ENCODE measurements around the gene CDK2. TPM values are rescaled to one million over a fixed set of nuclear protein-coding genes. Genes with fewer than 3 reads are reported as not detected.

Gene CDK2
- total RNA-seq, 1 donor from 2014 or later: 62.0 TPM

GRCh38 chr12:56017181-56017580 is 50.6 kb downstream of the CDK2 start:
- no peak overlapping the region for H3K4me3 ChIP-seq (ENCODE audit: low read depth, low read length)
- no peak for DNase-seq (ENCODE audit: low read depth)
- TF ChIP-seq CTCF (conservative IDR thresholded peaks at IDR 0.05; ENCODE audit: low read depth, low read length): no peak

- TF ChIP-seq CTCF (conservative IDR thresholded peaks at IDR 0.05; ENCODE audit: low read depth, low read length): no peak
- no peak overlapping the region for H3K4me3 ChIP-seq (ENCODE audit: low read depth, low read length)
- DNase-seq (ENCODE audit: low read depth): no peak
These were observed 51.7 kb downstream of the CDK2 start for GRCh38 chr12:56018356-56018755.

GRCh38 chr12:56020423-56021184 is 54.0 kb downstream of the CDK2 start, which contains the start of gene IKZF4:
IKZF4 (plus strand) TSS chr12:56021043; CDS start chr12:56021494, 451 bp downstream.
- DNase-seq (ENCODE audit: low read depth): no peak
- TF ChIP-seq CTCF (conservative IDR thresholded peaks at IDR 0.05; ENCODE audit: low read depth, low read length): no peak
- peak within 1 kb of the TSS; percentile 7 for H3K4me3 ChIP-seq (ENCODE audit: low read depth, low read length)

GRCh38 chr12:56021889-56022497 is 55.4 kb downstream of the CDK2 start:
- no peak overlapping the region for H3K4me3 ChIP-seq (ENCODE audit: low read depth, low read length)
- no peak for DNase-seq (ENCODE audit: low read depth)
- no peak for TF ChIP-seq CTCF (conservative IDR thresholded peaks at IDR 0.05; ENCODE audit: low read depth, low read length)

Other genes with a start within 250 kb of the CDK2 start
- 2.3 and 2.5 TPM in 2 replicates for gene RDH5, start 246.4 kb upstream of the CDK2 start, total RNA-seq
- 758 and 1,095 TPM in 2 replicates for gene CD63, start 237.8 kb upstream of the CDK2 start, total RNA-seq
- gene GDF11, start 223.7 kb upstream of the CDK2 start, total RNA-seq: 2.8 and 8.5 TPM in 2 replicates
- 155 and 203 TPM in 2 replicates for gene SARNP, start 149.1 kb upstream of the CDK2 start, total RNA-seq
- gene ORMDL2, start 148.8 kb upstream of the CDK2 start, total RNA-seq: 40.5 and 47.1 TPM in 2 replicates
- 24.7 and 41.5 TPM in 2 replicates for gene DNAJC14, start 137.2 kb upstream of the CDK2 start, total RNA-seq
- gene MMP19, start 123.9 kb upstream of the CDK2 start, total RNA-seq: 1.2 and 1.3 TPM in 2 replicates
- gene PYM1, start 38.9 kb upstream of the CDK2 start, total RNA-seq: 49.2 and 56.0 TPM in 2 replicates
- gene DGKA, start 35.7 kb upstream of the CDK2 start, total RNA-seq: 44.3 and 272 TPM in 2 replicates
- gene PMEL, start 788 bp upstream of the CDK2 start, total RNA-seq: 1.4 and 3.7 TPM in 2 replicates
- gene RAB5B, start 7.2 kb downstream of the CDK2 start, total RNA-seq: 50.1 and 61.5 TPM in 2 replicates
- 12.9 and 15.7 TPM in 2 replicates for gene SUOX, start 30.4 kb downstream of the CDK2 start, total RNA-seq
- 0.94 and 3.1 TPM in 2 replicates for gene IKZF4, start 54.2 kb downstream of the CDK2 start, total RNA-seq
- 3,534 and 3,636 TPM in 2 replicates for gene RPS26, start 75.1 kb downstream of the CDK2 start, total RNA-seq
- 14.3 and 24.2 TPM in 2 replicates for gene ERBB3, start 113.3 kb downstream of the CDK2 start, total RNA-seq
- gene PA2G4, start 137.7 kb downstream of the CDK2 start, total RNA-seq: 230 and 332 TPM in 2 replicates
- 3,901 and 5,792 TPM in 2 replicates for gene RPL41, start 149.8 kb downstream of the CDK2 start, total RNA-seq
- gene ZC3H10, start 151.4 kb downstream of the CDK2 start, total RNA-seq: 1.8 and 2.7 TPM in 2 replicates
- gene ESYT1, start 161.4 kb downstream of the CDK2 start, total RNA-seq: 384 and 464 TPM in 2 replicates
- gene MYL6B, start 185.8 kb downstream of the CDK2 start, total RNA-seq: 119 and 133 TPM in 2 replicates
- 3,822 and 3,955 TPM in 2 replicates for gene MYL6, start 191.5 kb downstream of the CDK2 start, total RNA-seq
- gene SMARCC2, start 222.7 kb downstream of the CDK2 start, total RNA-seq: 34.9 and 43.9 TPM in 2 replicates

Data from epithelial cell of proximal tubule (primary cell).